SJCRH30 (cell line): ENCODE data around the gene TCEANC2. TPM values are rescaled to one million over a fixed set of nuclear protein-coding genes. Genes with fewer than 3 reads are reported as not detected.
A peak's percentile ranks its signal among the peaks of the same experiment; 100 is the strongest.

Experiments
- DNase-seq, 2 experiments: peaks; one replicate each; pipeline ENCODE4 v3.0.0-alpha.2; 2015 to 2020
- H3K27ac ChIP-seq: fragments of 250-450 bp; sonication (Bioruptor Pico); 2 replicates; pipeline ENCODE4 v1.5.1; 2020; ENCODE audit warnings: mild to moderate bottlenecking, moderate library complexity
- H3K27me3 ChIP-seq: fragments of 250-450 bp; sonication (Bioruptor Pico); 2 replicates; pipeline ENCODE4 v1.5.1; 2020; ENCODE audit warnings: mild to moderate bottlenecking, moderate library complexity
- H3K36me3 ChIP-seq: fragments of 250-450 bp; sonication (Bioruptor Pico); 2 replicates; pipeline ENCODE4 v1.5.1; 2020; ENCODE audit warnings: mild to moderate bottlenecking, moderate library complexity
- H3K4me1 ChIP-seq: fragments of 250-450 bp; sonication (Bioruptor Pico); 2 replicates; pipeline ENCODE4 v1.5.1; 2020; ENCODE audit warnings: mild to moderate bottlenecking, moderate library complexity
- H3K4me3 ChIP-seq: fragments of 250-450 bp; sonication (Bioruptor Pico); 2 replicates; pipeline ENCODE4 v1.5.1; 2020; ENCODE audit warnings: mild to moderate bottlenecking, moderate library complexity
- H3K9me3 ChIP-seq: fragments of 250-450 bp; sonication (Bioruptor Pico); replicated peaks from 2 replicates; pipeline ENCODE4 v1.5.1; 2020; ENCODE audit warnings: mild to moderate bottlenecking, moderate library complexity
- total RNA-seq: library from RNA; depleted of rRNA; stranded (reverse); fragments of >200 nt; shearing (Covaris generic); gene quantifications from 2 replicates; pipeline ENCODE4 v1.2.3, GENCODE V29; 2014; rRNA removed

TCEANC2 gene
- total RNA-seq, 1 experiment from 2014 or later = 6.3 TPM

DNA sequence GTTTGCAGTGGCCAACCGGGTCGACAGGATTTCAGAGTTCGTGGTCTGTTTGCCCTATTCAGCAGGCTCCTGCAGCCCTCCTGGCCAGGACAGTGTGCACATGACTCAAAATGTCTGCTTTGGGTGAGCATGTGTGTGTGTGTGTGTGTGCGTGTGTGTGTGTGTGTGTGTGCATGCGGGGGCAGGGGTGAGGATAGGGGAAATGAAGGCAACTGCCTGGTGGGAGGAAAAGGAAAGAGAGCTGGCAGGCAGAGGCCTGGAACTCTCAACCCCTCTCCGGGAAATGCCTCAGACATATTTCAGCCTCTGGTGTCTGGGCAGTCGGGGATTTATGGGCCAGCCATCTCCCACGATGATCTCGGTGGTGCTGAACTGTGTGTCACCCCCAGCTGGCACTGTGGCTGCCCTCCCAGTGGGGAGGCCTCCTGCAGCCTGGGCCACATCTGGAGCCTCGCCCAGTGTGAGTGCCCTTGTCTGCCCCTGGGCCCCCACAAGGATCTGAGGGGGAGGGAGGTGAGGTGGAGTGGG, 84.2 kb downstream of the TCEANC2 start:
- Histone ChIP-seq H3K27me3 (no peaks in the 10 kb centered on the region), H3K36me3 (no peaks in the 10 kb centered on the region), H3K9me3 (no peaks in the 10 kb centered on the region), H3K4me3 (no peak overlapping the region), H3K4me1 (peaks cover 7% of the 10 kb centered on the region), H3K27ac (no peak overlapping the region)
- DNase-seq = peak; percentile 28 to 37

GRCh38 chr1:54138994-54139393, 85.6 kb downstream of the TCEANC2 start:
- H3K36me3 ChIP-seq = no peaks in the 10 kb centered on the region
- no peaks in the 10 kb centered on the region for H3K27me3 ChIP-seq
- no peak overlapping the region for H3K4me3 ChIP-seq
- no peak overlapping the region for H3K27ac ChIP-seq
- peaks cover 7% of the 10 kb centered on the region for H3K4me1 ChIP-seq
- H3K9me3 ChIP-seq = no peaks in the 10 kb centered on the region
- DNase-seq = no peak

- H3K36me3 ChIP-seq = no peaks in the 10 kb centered on the region
- DNase-seq = no peak
- H3K27me3 ChIP-seq = no peaks in the 10 kb centered on the region
- no peak overlapping the region for H3K27ac ChIP-seq
- peaks cover 7% of the 10 kb centered on the region for H3K4me1 ChIP-seq
- H3K9me3 ChIP-seq = no peaks in the 10 kb centered on the region
- no peak overlapping the region for H3K4me3 ChIP-seq
Measured at GRCh38 chr1:54139711-54140110, 86.3 kb downstream of the TCEANC2 start.

- Histone ChIP-seq H3K27me3 (no peaks in the 10 kb centered on the region), H3K4me3 (no peak overlapping the region), H3K4me1 (peaks cover 2% of the 10 kb centered on the region; the same call in 1 of the 2 replicates), H3K27ac (no peak overlapping the region), H3K36me3 (no peaks in the 10 kb centered on the region), H3K9me3 (no peaks in the 10 kb centered on the region)
- no peak for DNase-seq
Measured at GRCh38 chr1:54142146-54142900, 88.9 kb downstream of the TCEANC2 start.

DNA sequence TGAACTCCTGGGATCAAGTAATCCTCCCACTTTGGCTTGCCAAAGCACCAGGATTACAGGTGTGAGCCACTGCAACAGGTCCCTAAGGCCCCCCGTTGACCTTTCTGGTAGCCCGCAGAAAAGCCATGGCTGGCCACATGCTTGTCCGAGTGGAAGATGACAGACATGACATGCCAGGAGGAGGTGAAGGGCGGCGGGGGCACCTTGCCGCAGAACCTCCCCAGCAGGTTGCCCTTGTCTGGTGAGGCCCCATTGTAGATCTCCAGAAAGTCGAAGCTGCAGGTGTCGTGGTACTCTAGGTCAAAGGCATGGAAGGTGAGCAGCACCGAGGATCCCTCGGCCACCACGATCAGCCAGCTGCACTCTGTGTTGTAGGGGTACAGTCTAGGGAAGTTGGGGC, 91.0 kb downstream of the TCEANC2 start:
- Histone ChIP-seq H3K27ac (no peak overlapping the region), H3K4me3 (no peak overlapping the region), H3K9me3 (no peaks in the 10 kb centered on the region), H3K27me3 (0 out of 2 replicates have a peak, but pooled peaks cover 3% of the 10 kb centered on the region), H3K4me1 (no peaks in the 10 kb centered on the region), H3K36me3 (no peaks in the 10 kb centered on the region)
- DNase-seq = no peak

DNA sequence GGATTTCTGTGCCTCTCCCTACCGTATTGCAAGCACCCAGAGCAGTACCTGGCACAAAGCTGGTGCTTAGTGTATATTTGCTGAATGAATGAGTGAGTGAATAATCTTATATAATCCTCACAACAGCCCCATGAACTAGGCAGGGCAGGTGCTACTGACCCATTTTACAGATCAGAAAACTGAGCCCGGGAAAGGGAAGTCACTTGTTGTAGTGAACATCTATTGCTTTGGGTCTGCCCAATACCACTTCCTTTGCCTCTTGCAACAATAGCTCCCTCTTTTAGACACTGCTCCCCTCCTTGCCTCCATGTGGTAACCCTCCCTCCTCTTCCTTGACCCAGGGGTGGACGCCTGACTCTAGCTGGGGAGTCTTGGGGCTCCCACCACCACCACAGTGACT, 96.3 kb downstream of the TCEANC2 start:
- H3K4me1 ChIP-seq = no peaks in the 10 kb centered on the region
- no peaks in the 10 kb centered on the region for H3K36me3 ChIP-seq
- H3K9me3 ChIP-seq = no peaks in the 10 kb centered on the region
- H3K27me3 ChIP-seq = peaks cover 3% of the 10 kb centered on the region; the same call in 1 of the 2 replicates
- no peak overlapping the region for H3K4me3 ChIP-seq
- DNase-seq = no peak
- no peak overlapping the region for H3K27ac ChIP-seq

DNA sequence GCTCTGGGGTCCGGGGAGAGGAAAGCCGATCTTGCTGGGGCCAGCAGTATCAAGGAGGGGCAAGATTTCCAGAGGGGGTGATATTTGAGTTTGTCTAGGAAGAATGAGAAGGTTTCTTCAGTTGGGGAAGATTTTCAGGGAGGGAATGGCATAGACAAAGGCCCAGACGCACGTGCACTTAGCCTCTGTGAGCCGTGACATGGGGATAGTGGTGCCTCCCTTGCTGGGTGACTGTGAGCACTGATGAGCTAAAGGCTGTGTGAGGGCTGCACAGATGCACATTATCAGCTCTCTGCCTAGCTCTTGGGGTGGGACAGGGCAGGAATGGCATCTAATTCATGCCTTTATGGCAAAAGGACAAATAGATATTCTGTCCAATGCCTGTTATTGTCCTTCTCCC, 97.6 kb downstream of the TCEANC2 start:
- no peaks in the 10 kb centered on the region for H3K9me3 ChIP-seq
- no peaks in the 10 kb centered on the region for H3K36me3 ChIP-seq
- H3K27ac ChIP-seq = no peak overlapping the region
- peaks cover 3% of the 10 kb centered on the region; the same call in 1 of the 2 replicates for H3K27me3 ChIP-seq
- DNase-seq = no peak
- no peak overlapping the region for H3K4me3 ChIP-seq
- H3K4me1 ChIP-seq = no peaks in the 10 kb centered on the region

GRCh38 chr1:54152696-54153095, 99.3 kb downstream of the TCEANC2 start, which contains the start of gene CDCP2:
TSS of gene CDCP2 (minus strand) at chr1:54153000. CDS start at chr1:54152922, 78 bp downstream.
- Histone ChIP-seq H3K36me3 (no peaks in the 10 kb centered on the region), H3K9me3 (no peaks in the 10 kb centered on the region), H3K4me1 (no peaks in the 10 kb centered on the region), H3K4me3 (no peak within 1 kb of the TSS), H3K27me3 (peaks cover 3% of the 10 kb centered on the region; the same call in 1 of the 2 replicates), H3K27ac (no peak within 1 kb of the TSS)
- no peak for DNase-seq

DNA sequence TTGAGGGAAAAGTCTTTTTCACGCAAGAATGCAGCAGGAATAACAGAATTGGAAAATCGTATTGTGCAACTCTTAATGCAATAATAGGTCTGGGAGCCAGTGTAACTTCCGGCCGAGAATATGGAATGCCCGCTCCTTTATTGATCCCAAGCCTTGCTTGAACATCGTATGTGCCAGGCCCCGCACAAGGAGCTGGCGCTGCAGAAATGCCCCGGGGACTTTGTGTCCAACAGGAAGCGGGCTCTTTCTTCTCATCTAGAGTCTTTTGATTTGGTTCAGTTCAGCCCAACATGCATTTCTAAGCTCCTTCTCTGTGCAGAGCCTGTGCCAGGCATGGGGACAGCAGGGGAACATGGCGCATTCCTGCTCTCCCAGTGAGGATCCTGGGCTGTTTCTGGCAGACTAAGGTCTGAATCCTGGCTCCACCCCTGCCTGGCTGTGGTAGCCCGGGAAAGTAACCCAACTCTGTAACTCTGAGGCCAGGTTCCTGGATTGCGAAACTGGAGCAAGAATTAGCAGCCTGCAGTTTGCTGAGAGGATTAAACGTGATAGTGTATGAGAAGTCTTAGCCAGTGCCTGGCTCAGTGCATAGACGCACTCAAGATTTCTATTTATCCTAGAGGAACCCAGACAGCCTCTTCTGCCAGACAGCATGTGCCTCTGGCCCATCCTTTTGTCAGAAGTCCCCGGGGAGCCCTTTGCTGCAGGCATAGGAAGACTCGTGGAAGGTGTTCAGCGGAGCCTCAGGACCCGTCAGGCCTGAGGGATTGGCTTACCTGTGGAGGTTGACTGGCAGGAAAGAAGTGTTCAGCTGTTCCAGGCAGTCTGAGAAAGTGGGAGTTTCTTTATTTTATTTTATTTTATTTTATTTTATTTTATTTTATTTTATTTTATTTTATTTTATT, 100.4 kb downstream of the TCEANC2 start:
- DNase-seq = no peak
- H3K36me3 ChIP-seq = no peaks in the 10 kb centered on the region
- no peak overlapping the region for H3K4me3 ChIP-seq
- no peak overlapping the region for H3K27ac ChIP-seq
- no peaks in the 10 kb centered on the region; the same call in 1 of the 2 replicates for H3K27me3 ChIP-seq
- no peaks in the 10 kb centered on the region for H3K4me1 ChIP-seq
- H3K9me3 ChIP-seq = no peaks in the 10 kb centered on the region

Other genes with a start within 250 kb of the TCEANC2 start
- gene NDC1, start 215.3 kb upstream of the TCEANC2 start, total RNA-seq = 96.4 and 107 TPM in 2 replicates
- 16.7 and 17.0 TPM in 2 replicates for gene YIPF1, start 163.8 kb upstream of the TCEANC2 start, total RNA-seq
- not detected in 2 replicates for gene DIO1, start 159.4 kb upstream of the TCEANC2 start, total RNA-seq
- 110 and 119 TPM in 2 replicates for gene IFT25, start 107.9 kb upstream of the TCEANC2 start, total RNA-seq
- gene LRRC42, start 107.3 kb upstream of the TCEANC2 start, total RNA-seq = 48.4 and 50.7 TPM in 2 replicates
- gene LDLRAD1, start 35.4 kb upstream of the TCEANC2 start, total RNA-seq = not detected in 2 replicates
- 132 and 135 TPM in 2 replicates for gene TMEM59, start 404 bp upstream of the TCEANC2 start, total RNA-seq
- not detected in 2 replicates for gene CDCP2, start 99.4 kb downstream of the TCEANC2 start, total RNA-seq
- gene CYB5RL, start 146.4 kb downstream of the TCEANC2 start, total RNA-seq = 6.4 and 7.0 TPM in 2 replicates
- gene MRPL37, start 146.6 kb downstream of the TCEANC2 start, total RNA-seq = 139 and 142 TPM in 2 replicates